Left ventricle myocardium superior (tissue), 1 donor: ENCODE measurements around the gene CCNO. TPM values are rescaled to one million over a fixed set of nuclear protein-coding genes. Genes with fewer than 3 reads are reported as not detected.

ENCODE experiments used
- ATAC-seq: fragments of 200-7000 bp; cut with Tn5 transposase; one replicate; pipeline ENCODE4 v1.9.1; 2020; ENCODE audit warnings: mild to moderate bottlenecking, moderate library complexity
- DNase-seq: peaks from one replicate; pipeline ENCODE4 v3.0.0-alpha.2; 2020
- intact Hi-C: fragments of 100-400 bp; cut with micrococcal nuclease; formaldehyde crosslinking; loops from one replicate; pipeline ENCODE4 v1.11.0; 2022
- long read RNA-seq: library from polyadenylated mRNA; unstranded; transcript quantifications from one replicate; pipeline ENCODE4 v2.0.0, GENCODE V29; 2021
- total RNA-seq: library from RNA; stranded (reverse); fragmentation: NEBNext Ultra II Directional; extraction: Animal tissue kit (Norgen Biotek cat#: 25700); gene quantifications from one replicate; pipeline ENCODE4 v1.2.1, GENCODE V29; 2021
- donor health status: DM: no; HTN: yes; CAD: no; lungs with severe emphysema.

The CCNO gene
- total RNA-seq, result not detected
- long read RNA-seq, result 0 reads

DNA sequence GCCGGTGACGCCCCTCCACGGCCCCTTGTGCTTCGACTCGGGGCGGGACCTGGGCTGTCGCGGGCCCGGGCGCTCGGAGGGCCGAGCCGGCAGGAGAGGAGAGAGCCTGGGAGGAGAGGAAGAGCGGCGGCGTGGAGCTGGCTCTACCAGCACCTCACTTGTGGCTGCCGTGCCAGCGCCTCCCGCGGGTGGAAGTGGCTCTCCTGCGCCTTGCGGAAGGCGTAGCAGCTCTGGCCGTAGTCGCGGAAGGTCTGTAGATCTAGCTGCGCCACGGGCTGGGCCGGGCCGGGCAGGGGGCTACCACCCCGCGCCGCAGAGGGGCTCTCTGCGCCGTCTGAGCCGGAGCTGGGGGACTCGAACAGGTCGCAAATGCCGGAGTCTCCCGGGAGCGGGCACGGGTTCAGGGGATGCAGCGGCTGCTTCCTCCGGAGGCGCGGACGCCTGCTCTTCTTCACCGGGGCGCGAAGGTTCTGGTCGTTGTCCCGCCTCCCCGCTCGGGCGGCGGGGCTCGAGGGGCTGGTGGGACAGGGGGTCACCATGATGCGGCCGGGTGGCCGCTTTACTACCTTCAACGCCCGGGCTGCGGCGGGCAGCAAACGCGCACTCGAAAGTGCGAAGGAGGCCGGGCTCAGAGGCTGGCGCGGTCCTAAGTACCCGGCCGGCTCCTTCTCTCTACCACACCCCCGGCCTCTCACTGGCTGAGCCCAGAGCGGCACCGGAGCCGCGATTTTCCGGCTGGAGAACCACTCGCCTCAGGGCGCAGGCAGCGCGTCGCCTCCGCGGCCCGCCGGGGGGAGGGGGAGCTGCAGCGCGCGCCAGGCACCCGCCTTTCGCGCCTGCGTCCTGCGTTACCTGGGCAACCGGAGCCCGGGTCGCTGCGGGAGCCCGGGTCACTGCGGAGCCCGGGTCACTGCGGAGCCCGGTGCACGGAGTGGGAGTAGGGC lies at the start of gene CCNO:
TSS of gene CCNO (minus strand) at position 624 of the 944 bp plus-strand sequence. CDS start at position 539, 85 bp downstream.
- peak; percentile 71 for DNase-seq
- ATAC-seq, result peak; percentile 93
- intact Hi-C loops, result no loop called here

DNA sequence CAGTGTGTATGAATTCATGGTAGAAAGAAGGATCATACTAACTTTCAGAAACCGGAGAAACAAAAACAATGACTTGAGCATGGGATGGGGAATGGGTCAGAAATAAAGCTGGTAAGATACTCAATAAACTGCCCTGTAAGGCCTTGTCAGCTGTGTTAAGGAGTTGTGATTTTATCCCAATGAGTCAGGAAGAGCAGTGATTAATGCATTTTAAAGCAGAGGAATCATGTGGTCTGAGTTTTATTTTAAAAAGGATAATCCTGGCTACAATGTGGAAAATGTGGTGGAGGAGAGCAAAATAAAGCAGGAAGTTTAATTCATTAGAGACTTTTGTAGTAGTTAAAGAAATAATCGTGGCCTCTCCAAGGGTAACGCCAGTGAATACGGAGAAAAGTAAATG lies 45.4 kb upstream of the CCNO start:
- ATAC-seq (no peak), DNase-seq (no peak)
- intact Hi-C loops, result no loop called here

DNA sequence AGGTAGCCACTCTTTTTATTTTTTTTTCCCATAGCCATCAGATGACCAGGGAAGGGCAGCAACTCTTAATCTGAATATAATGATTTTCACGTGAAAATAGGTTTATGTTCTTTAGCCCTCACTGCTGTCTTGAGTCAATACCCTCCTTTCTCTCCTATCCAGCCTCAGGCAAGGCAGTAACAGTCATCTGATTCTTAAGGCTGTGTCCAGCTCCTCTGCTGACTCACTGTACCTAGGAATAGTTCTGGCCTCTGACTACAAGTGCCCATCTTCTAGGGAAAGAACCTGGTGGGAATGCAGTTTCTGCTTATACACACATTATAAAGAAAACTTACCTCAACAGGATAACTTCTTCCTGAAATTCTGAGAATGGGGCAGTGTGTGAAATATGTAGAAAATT lies 43.4 kb upstream of the CCNO start:
- intact Hi-C loops, result no loop called here
- ATAC-seq (no peak), DNase-seq (no peak)

- no peak for DNase-seq
- intact Hi-C loops, result no loop called here
- ATAC-seq, result no peak
These were observed 24.9 kb upstream of the CCNO start for GRCh38 chr5:55258339-55258738.

GRCh38 chr5:55254802-55255201 lies 21.4 kb upstream of the CCNO start:
- intact Hi-C loops, result no loop called here
- no peak for DNase-seq

DNA sequence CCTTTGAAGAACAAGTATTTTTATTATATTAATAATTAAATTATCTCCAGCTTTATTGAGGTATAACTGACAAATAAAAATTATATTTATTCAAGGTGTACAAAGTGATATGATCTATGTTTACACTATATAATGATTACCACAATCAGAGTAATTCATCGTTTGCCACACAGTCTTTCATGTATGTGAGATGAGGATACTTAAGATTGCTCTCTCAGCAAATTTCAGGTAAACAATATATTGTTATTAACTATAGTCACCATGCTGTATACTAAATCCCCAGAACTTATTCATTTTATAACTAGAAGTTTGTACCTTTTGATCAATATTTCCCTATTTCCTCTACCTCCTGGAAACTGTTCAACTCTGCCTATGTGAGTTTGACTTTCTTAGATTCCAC lies 16.7 kb upstream of the CCNO start:
- intact Hi-C loops, result no loop called here
- no peak for DNase-seq
- ATAC-seq, result no peak

More at GRCh38 chr5:55254802-55255201, 21.4 kb upstream of the CCNO start:
- no peak for ATAC-seq

DNA sequence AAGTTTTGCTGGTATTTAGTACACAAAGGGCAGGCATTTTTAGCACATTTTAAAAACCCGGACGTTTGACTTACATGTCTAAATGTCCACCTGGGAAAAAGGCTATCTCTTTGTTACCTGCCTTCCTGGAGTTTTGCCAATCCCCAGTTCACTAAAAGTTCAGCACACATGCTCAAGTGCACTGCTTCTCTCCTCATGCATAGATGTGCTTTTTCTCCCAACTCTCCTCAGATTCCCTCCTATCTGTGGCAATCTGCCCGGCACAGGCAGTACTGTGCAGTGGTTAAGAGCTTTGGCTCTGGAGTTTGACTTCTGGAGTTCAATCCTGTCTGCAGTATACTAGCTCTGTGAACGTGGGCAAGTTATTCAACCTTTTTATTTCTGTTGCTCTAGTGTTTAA lies 8.3 kb upstream of the CCNO start:
- intact Hi-C loops, result no loop called here
- ATAC-seq, result no peak
- DNase-seq, result no peak

GRCh38 chr5:55236800-55237199 lies 3.4 kb upstream of the CCNO start:
- ATAC-seq (no peak), DNase-seq (no peak)
- intact Hi-C loops, result no loop called here

DNA sequence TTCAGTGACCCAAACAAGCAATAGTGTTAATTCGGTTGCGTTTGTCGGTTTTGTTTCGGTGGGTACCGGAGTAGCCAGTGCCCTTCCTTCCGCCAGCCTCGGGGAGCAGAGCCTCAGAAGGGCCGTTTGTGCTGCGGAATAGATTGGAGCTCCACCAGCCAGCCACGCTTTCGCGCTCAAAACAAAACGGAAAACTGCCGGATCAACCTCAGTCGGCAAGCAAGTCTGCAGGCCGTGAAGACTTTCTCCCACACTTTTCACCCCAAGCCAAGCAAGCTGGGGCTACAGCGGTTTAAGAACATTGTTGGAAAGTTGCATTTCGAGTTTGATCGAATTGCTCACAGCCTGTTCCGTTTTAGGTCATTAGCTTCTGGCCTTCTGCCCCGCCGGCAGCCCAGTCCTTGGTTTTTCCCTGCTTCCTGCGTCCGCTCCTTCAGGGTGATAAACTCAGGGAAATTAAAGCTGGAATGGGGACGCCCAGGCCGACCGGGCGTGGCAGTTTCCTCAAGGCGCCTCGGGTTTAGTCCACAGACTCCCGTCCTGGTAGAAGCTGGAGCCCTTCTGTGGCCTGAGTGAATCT lies 803 bp upstream of the CCNO start:
- intact Hi-C loops, result no loop called here
- ATAC-seq (peak; percentile 18), DNase-seq (no peak)

GRCh38 chr5:55232271-55232984 lies 980 bp downstream of the CCNO start:
- DNase-seq, result no peak
- intact Hi-C loops, result no loop called here
- ATAC-seq, result peak; percentile 12

DNA sequence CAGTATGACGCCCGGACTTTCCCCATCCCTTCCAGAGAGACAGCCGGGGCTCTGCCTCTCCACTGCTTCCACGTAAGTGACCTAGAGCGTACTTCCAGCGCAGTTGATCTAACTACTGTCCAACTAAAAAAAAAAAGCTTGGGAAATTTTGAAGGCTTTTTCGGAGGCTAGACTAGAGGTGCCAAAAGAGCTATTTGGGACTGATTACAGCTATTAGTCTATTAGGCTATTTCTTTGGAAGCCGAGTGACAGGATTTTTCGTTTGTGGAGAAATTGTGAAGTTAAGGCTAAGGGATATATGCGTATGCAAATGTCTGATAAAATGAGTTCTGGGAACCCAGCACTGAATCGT lies 1.5 kb downstream of the CCNO start:
- intact Hi-C loops, result no loop called here
- no peak for ATAC-seq
- DNase-seq, result no peak

GRCh38 chr5:55231029-55231918 lies 2.1 kb downstream of the CCNO start:
- intact Hi-C loops, result no loop called here
- DNase-seq (no peak), ATAC-seq (no peak)

GRCh38 chr5:55230086-55230629 lies 3.2 kb downstream of the CCNO start:
- no peak for DNase-seq
- no peak for ATAC-seq
- intact Hi-C loops, result no loop called here

GRCh38 chr5:55227664-55228430 lies 5.6 kb downstream of the CCNO start:
- DNase-seq (no peak), ATAC-seq (no peak)
- intact Hi-C loops, result loop anchor here (10.0 kb wide), 1 partner anchor 53 kb away; the partner anchor contains the start of gene CDC20B

- DNase-seq (peak; percentile 52), ATAC-seq (peak; percentile 67)
- intact Hi-C loops, result loop anchor here (10.0 kb wide), 1 partner anchor 52 kb away; the partner anchor contains the start of gene CDC20B
These were observed 6.3 kb downstream of the CCNO start, which contains the start of gene MCIDAS for GRCh38 chr5:55226934-55227663. Gene MCIDAS (minus strand): TSS chr5:55227315. CDS start chr5:55227138, 177 bp downstream.

- peak; percentile 66 for ATAC-seq
- intact Hi-C loops, result loop anchor here (10.0 kb wide), 1 partner anchor 51 kb away; the partner anchor contains the start of gene CDC20B
- no peak for DNase-seq
These were observed 7.1 kb downstream of the CCNO start for GRCh38 chr5:55226027-55226933.
